ENCODE results near the gene SMARCC1.

GRCh38 chr3:47652142-47652541 is 129.6 kb downstream of the SMARCC1 start:
- TF ChIP-seq CTCF (IDR thresholded peaks at IDR 0.05; ENCODE audit: low read depth, low read length), result no peak
- TF ChIP-seq POLR2A (IDR thresholded peaks at IDR 0.05; ENCODE audit: extremely low read depth, insufficient read length), result no peak
- TF ChIP-seq MYC (IDR thresholded peaks at IDR 0.05; ENCODE audit: low read depth, low read length), result no peak
- TF ChIP-seq MAX (IDR thresholded peaks at IDR 0.05; ENCODE audit: low read depth, low read length), result no peak
